ENCODE measurements around the gene CACNA1F.

Gene CACNA1F

DNA sequence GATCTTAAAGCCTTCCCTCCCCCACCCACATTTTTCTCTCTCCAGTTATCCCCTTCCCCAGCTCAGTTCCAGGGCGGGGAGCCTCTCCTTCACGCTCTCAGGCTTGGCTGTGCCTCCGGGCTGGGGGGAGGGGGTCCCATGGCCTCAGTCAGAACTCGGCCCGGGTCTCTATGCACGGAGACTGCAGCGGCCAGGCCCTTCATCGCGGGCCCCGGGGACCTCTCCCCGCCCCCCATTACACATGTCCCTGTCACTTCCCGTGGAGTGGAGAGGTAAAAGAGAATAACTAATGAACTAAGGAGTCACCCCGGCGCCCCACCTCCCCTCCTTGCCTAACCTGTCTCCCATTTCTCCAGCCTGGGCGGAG, 46.1 kb downstream of the CACNA1F start:
- ATAC-seq, result no peak

GRCh38 chrX:49186125-49187027, 46.8 kb downstream of the CACNA1F start, which contains the start of gene PRICKLE3:
Gene PRICKLE3, minus strand, starts transcription at chrX:49186373. Its CDS starts 76 bp downstream, at chrX:49186297.
- no peak for ATAC-seq
- TF ChIP-seq SNAI2 (CRISPR knock-in tag; IDR thresholded peaks at IDR 0.05) (no peak), RARB (CRISPR knock-in tag; IDR thresholded peaks at IDR 0.05) (no peak), ZNF70 (CRISPR knock-in tag; IDR thresholded peaks at IDR 0.05) (no peak), CSDC2 (CRISPR knock-in tag; IDR thresholded peaks at IDR 0.05) (no peak), ARNTL (CRISPR knock-in tag; IDR thresholded peaks at IDR 0.05; ENCODE audit: borderline replicate concordance, low read depth) (no peak), ZNF8 (CRISPR knock-in tag; IDR thresholded peaks at IDR 0.05) (no peak), CSRNP3 (CRISPR knock-in tag; IDR thresholded peaks at IDR 0.05) (no peak), ISL1 (CRISPR knock-in tag; IDR thresholded peaks at IDR 0.05) (no peak), TSHZ2 (CRISPR knock-in tag; IDR thresholded peaks at IDR 0.05) (no peak)
- TF ChIP-seq, protein P1, sequence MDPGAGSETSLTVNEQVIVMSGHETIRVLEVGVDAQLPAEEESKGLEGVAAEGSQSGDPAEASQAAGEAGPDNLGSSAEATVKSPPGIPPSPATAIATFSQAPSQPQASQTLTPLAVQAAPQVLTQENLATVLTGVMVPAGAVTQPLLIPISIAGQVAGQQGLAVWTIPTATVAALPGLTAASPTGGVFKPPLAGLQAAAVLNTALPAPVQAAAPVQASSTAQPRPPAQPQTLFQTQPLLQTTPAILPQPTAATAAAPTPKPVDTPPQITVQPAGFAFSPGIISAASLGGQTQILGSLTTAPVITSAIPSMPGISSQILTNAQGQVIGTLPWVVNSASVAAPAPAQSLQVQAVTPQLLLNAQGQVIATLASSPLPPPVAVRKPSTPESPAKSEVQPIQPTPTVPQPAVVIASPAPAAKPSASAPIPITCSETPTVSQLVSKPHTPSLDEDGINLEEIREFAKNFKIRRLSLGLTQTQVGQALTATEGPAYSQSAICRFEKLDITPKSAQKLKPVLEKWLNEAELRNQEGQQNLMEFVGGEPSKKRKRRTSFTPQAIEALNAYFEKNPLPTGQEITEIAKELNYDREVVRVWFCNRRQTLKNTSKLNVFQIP (CRISPR knock-in tag; IDR thresholded peaks at IDR 0.05; ENCODE audit: borderline replicate concordance, low read depth), result no peak

More for the DNA sequence above, 46.1 kb downstream of the CACNA1F start:
- no peak for TF ChIP-seq RARB (CRISPR knock-in tag; IDR thresholded peaks at IDR 0.05)
- TF ChIP-seq PPARA (CRISPR knock-in tag; IDR thresholded peaks at IDR 0.05; ENCODE audit: borderline replicate concordance), result no peak
- TF ChIP-seq ZNF565 (CRISPR knock-in tag; conservative IDR thresholded peaks at IDR 0.05; ENCODE audit: low read depth), result no peak
- TF ChIP-seq ZFP30 (CRISPR knock-in tag; IDR thresholded peaks at IDR 0.05), result no peak
- no peak for TF ChIP-seq ISL1 (CRISPR knock-in tag; IDR thresholded peaks at IDR 0.05)
- no peak for TF ChIP-seq TCF4 (CRISPR knock-in tag; IDR thresholded peaks at IDR 0.05; ENCODE audit: borderline replicate concordance)
- no peak for TF ChIP-seq CREB5 (CRISPR knock-in tag; IDR thresholded peaks at IDR 0.05; ENCODE audit: low read depth)
- no peak for TF ChIP-seq ZNF70 (CRISPR knock-in tag; IDR thresholded peaks at IDR 0.05)
- TF ChIP-seq PATZ1 (CRISPR knock-in tag; IDR thresholded peaks at IDR 0.05; ENCODE audit: borderline replicate concordance), result no peak
- no peak for TF ChIP-seq TSHZ2 (CRISPR knock-in tag; IDR thresholded peaks at IDR 0.05)
- TF ChIP-seq CSRNP3 (CRISPR knock-in tag; IDR thresholded peaks at IDR 0.05), result no peak

All from SK-N-SH treated with all-trans-retinoic acid at 6 μM for 48 hours (cell line).